ENCODE measurements around the gene SF3B1.

The SF3B1 gene

DNA sequence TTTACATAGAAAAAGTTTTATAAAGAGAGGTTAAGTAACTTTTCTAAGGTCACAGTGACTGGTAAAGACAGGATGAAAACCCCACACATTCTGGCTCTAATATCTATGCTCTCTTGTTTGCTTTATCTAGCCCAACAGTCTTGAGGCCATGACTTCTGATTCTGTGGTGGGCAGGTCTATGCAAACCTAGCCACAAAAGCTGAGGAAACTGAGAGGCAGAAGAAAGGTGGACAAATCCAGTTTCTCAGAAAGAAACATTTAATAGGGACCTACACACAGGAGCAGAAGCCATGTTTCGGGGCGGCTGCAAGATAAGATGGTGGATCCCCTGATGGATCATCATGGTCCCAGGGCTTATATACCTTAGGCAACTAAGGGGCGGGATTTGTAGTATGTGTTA is 43.0 kb upstream of the SF3B1 start:
- Histone ChIP-seq H3K4me2 (ENCODE audit: insufficient read depth, low read length) (no peak overlapping the region), H3K9me3 (ENCODE audit: insufficient read depth, low read length, severe bottlenecking) (no peaks in the 10 kb centered on the region), H3K79me2 (ENCODE audit: insufficient read depth, low read length) (no peaks in the 10 kb centered on the region), H3K36me3 (ENCODE audit: insufficient read depth, low read length) (peaks cover 51% of the 10 kb centered on the region), H3K4me1 (ENCODE audit: insufficient read depth, low read length) (no peaks in the 10 kb centered on the region), H2AFZ (ENCODE audit: low read depth, low read length) (no peak overlapping the region), H3K9ac (ENCODE audit: low read depth, low read length) (no peak overlapping the region), H3K27ac (ENCODE audit: low read length) (no peak overlapping the region), H4K20me1 (ENCODE audit: insufficient read depth, low read length) (no peaks in the 10 kb centered on the region), H3K4me3 (ENCODE audit: low read depth in 1 of 2, low read length in 2 of 2) (no peak overlapping the region), H3K27me3 (ENCODE audit: insufficient read depth, low read length, poor library complexity) (no peaks in the 10 kb centered on the region)
- TF ChIP-seq, protein P1, sequence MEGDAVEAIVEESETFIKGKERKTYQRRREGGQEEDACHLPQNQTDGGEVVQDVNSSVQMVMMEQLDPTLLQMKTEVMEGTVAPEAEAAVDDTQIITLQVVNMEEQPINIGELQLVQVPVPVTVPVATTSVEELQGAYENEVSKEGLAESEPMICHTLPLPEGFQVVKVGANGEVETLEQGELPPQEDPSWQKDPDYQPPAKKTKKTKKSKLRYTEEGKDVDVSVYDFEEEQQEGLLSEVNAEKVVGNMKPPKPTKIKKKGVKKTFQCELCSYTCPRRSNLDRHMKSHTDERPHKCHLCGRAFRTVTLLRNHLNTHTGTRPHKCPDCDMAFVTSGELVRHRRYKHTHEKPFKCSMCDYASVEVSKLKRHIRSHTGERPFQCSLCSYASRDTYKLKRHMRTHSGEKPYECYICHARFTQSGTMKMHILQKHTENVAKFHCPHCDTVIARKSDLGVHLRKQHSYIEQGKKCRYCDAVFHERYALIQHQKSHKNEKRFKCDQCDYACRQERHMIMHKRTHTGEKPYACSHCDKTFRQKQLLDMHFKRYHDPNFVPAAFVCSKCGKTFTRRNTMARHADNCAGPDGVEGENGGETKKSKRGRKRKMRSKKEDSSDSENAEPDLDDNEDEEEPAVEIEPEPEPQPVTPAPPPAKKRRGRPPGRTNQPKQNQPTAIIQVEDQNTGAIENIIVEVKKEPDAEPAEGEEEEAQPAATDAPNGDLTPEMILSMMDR (IDR thresholded peaks at IDR 0.05; ENCODE audit: borderline replicate concordance, extremely low read depth, low read length, poor library complexity, severe bottlenecking): no peak
- TF ChIP-seq EZH2 (IDR thresholded peaks at IDR 0.05; ENCODE audit: borderline replicate concordance, low read depth, low read length, severe bottlenecking): no peak
- no peak for ATAC-seq (ENCODE audit: insufficient read depth, low read depth)
- no peak for DNase-seq

DNA sequence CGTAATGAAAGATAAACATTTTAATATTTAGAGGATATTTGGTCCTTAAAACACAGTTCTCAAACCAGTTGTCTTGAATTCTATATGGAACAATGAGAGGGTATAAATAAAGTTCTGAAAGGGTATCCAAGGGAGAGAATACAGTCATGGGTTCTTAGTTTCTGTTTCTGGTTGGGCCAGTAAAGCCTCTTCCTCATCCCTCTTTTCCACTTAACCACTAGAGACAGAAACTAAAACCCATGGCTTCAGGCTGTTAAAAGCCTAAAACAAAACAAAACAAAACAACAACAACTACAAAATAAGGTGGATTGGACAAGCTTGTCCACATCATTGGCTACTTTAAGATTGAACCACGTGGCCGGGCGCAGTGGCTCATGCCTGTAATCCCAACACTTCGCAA is 37.3 kb upstream of the SF3B1 start:
- Histone ChIP-seq H3K27me3 (ENCODE audit: insufficient read depth, low read length, poor library complexity) (no peaks in the 10 kb centered on the region), H3K4me2 (ENCODE audit: insufficient read depth, low read length) (no peak overlapping the region), H3K79me2 (ENCODE audit: insufficient read depth, low read length) (no peaks in the 10 kb centered on the region), H4K20me1 (ENCODE audit: insufficient read depth, low read length) (no peaks in the 10 kb centered on the region), H3K4me1 (ENCODE audit: insufficient read depth, low read length) (no peaks in the 10 kb centered on the region), H2AFZ (ENCODE audit: low read depth, low read length) (no peak overlapping the region), H3K4me3 (ENCODE audit: low read depth in 1 of 2, low read length in 2 of 2) (no peak overlapping the region), H3K27ac (ENCODE audit: low read length) (no peak overlapping the region), H3K9ac (ENCODE audit: low read depth, low read length) (no peak overlapping the region), H3K9me3 (ENCODE audit: insufficient read depth, low read length, severe bottlenecking) (no peaks in the 10 kb centered on the region), H3K36me3 (ENCODE audit: insufficient read depth, low read length) (peaks cover 88% of the 10 kb centered on the region)
- TF ChIP-seq, protein P1 (IDR thresholded peaks at IDR 0.05; ENCODE audit: borderline replicate concordance, extremely low read depth, low read length, poor library complexity, severe bottlenecking): no peak
- no peak for TF ChIP-seq EZH2 (IDR thresholded peaks at IDR 0.05; ENCODE audit: borderline replicate concordance, low read depth, low read length, severe bottlenecking)
- ATAC-seq (ENCODE audit: insufficient read depth, low read depth) (no peak), DNase-seq (no peak)

DNA sequence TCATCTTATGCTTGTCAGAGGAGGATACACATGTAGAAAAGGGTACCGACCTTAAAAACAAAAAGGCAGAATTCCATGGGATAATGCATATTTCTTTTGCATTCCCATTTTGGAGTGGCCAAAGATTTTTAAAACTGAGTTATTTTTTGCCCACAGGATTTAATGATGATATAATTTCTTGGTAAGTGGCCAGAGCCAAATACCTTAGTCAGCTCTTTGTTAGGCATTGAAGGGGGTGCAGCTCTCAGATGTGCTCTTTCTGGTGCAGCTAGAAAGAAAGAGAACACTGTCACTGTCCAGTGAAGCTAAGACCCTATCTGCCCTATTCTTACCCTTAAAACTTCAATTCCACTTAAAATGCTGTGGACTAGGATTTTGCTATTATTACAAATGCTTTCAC is 29.3 kb upstream of the SF3B1 start:
- H3K36me3 ChIP-seq (ENCODE audit: insufficient read depth, low read length): peaks cover 75% of the 10 kb centered on the region
- no peaks in the 10 kb centered on the region for H3K4me1 ChIP-seq (ENCODE audit: insufficient read depth, low read length)
- no peak overlapping the region for H2AFZ ChIP-seq (ENCODE audit: low read depth, low read length)
- no peak overlapping the region for H3K4me3 ChIP-seq (ENCODE audit: low read depth in 1 of 2, low read length in 2 of 2)
- no peaks in the 10 kb centered on the region for H3K27me3 ChIP-seq (ENCODE audit: insufficient read depth, low read length, poor library complexity)
- peaks cover 27% of the 10 kb centered on the region for H3K79me2 ChIP-seq (ENCODE audit: insufficient read depth, low read length)
- H3K4me2 ChIP-seq (ENCODE audit: insufficient read depth, low read length): no peak overlapping the region
- TF ChIP-seq, protein P1 (IDR thresholded peaks at IDR 0.05; ENCODE audit: borderline replicate concordance, extremely low read depth, low read length, poor library complexity, severe bottlenecking): no peak
- no peak for TF ChIP-seq EZH2 (IDR thresholded peaks at IDR 0.05; ENCODE audit: borderline replicate concordance, low read depth, low read length, severe bottlenecking)
- H3K9ac ChIP-seq (ENCODE audit: low read depth, low read length): no peak overlapping the region
- ATAC-seq (ENCODE audit: insufficient read depth, low read depth): no peak
- no peaks in the 10 kb centered on the region for H3K9me3 ChIP-seq (ENCODE audit: insufficient read depth, low read length, severe bottlenecking)
- H4K20me1 ChIP-seq (ENCODE audit: insufficient read depth, low read length): peaks cover 5% of the 10 kb centered on the region
- no peak overlapping the region for H3K27ac ChIP-seq (ENCODE audit: low read length)
- DNase-seq: no peak

DNA sequence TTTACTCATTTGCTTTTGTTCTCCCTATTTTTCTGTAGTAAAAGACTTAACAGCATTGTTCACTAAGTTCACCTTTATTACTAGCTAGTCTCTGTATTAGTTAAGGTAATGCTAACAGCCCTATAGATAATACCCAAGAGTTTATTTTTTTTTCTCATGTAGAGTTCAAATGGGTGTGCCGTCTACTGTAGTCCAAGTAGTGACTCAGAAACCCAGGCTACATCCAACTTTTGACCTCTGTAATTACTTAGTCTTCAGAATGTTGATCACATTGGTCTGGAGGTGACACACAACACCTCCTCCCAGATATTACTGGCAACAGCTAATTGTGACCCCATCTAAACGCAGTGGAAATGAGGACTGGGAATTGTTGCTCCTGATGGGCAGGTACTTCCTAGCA is 26.2 kb upstream of the SF3B1 start:
- Histone ChIP-seq H3K9ac (ENCODE audit: low read depth, low read length) (no peak overlapping the region), H3K4me1 (ENCODE audit: insufficient read depth, low read length) (no peaks in the 10 kb centered on the region), H3K36me3 (ENCODE audit: insufficient read depth, low read length) (peaks cover 56% of the 10 kb centered on the region), H3K4me2 (ENCODE audit: insufficient read depth, low read length) (no peak overlapping the region), H4K20me1 (ENCODE audit: insufficient read depth, low read length) (peaks cover 13% of the 10 kb centered on the region), H3K27me3 (ENCODE audit: insufficient read depth, low read length, poor library complexity) (no peaks in the 10 kb centered on the region), H3K27ac (ENCODE audit: low read length) (no peak overlapping the region), H3K4me3 (ENCODE audit: low read depth in 1 of 2, low read length in 2 of 2) (no peak overlapping the region), H2AFZ (ENCODE audit: low read depth, low read length) (no peak overlapping the region), H3K79me2 (ENCODE audit: insufficient read depth, low read length) (peaks cover 56% of the 10 kb centered on the region), H3K9me3 (ENCODE audit: insufficient read depth, low read length, severe bottlenecking) (no peaks in the 10 kb centered on the region)
- DNase-seq (no peak), ATAC-seq (ENCODE audit: insufficient read depth, low read depth) (no peak)
- no peak for TF ChIP-seq EZH2 (IDR thresholded peaks at IDR 0.05; ENCODE audit: borderline replicate concordance, low read depth, low read length, severe bottlenecking)
